Breast epithelium (tissue), 4 donors: Measurements from ENCODE around the gene PPP1R36. TPM values are rescaled to one million over a fixed set of nuclear protein-coding genes. Genes with fewer than 3 reads are reported as not detected.
"Not testable (repeated sequence)": the region's sequence is repeated elsewhere in the genome, so short reads cannot be mapped to it uniquely, and the experiment has no call there.

ENCODE experiments used
- DNase-seq, 2 donors: peaks; one replicate each; pipeline ENCODE4 v3.0.0-alpha.2; 2019; ENCODE audit warnings: low spot score in 2 of 2
- H3K27ac ChIP-seq, 2 donors: fragments of 200-600 bp; sonication (generic) in 1 of 2; one replicate each; pipeline ENCODE4 v1.5.1; 2016 to 2019; ENCODE audit warnings: mild to moderate bottlenecking in 1 of 2
- H3K27me3 ChIP-seq, 2 donors: fragments of 200-600 bp; sonication (generic) in 1 of 2; one replicate each; pipeline versions ENCODE4 v1.5.1 to v1.6.0; 2017 to 2019; ENCODE audit warnings: control low read depth in 1 of 2, mild to moderate bottlenecking in 1 of 2
- H3K36me3 ChIP-seq: fragments of 200-600 bp; one replicate; pipeline ENCODE4 v1.5.1; 2019
- H3K4me1 ChIP-seq, 2 donors: fragments of 200-600 bp; sonication (generic); one replicate each; pipeline ENCODE4 v1.5.1; 2016 to 2019; ENCODE audit warnings: control low read depth in 1 of 2
- H3K4me3 ChIP-seq, 3 donors: fragments of 200-600 bp; sonication (generic); 1 replicate in 2 of 3; 2 replicates in 1 of 3; pipeline ENCODE4 v1.5.1; 2016 to 2019; ENCODE audit warnings: mild to moderate bottlenecking in 3 of 3, moderate library complexity in 2 of 3
- H3K9me3 ChIP-seq, 2 donors: fragments of 200-600 bp; sonication (generic) in 1 of 2; one replicate each; pipeline ENCODE4 v1.5.1; 2016 to 2019; ENCODE audit warnings: control low read depth in 1 of 2
- CTCF ChIP-seq, 3 donors: fragments of 450-650 bp; IDR thresholded peaks; one replicate each; pipeline ENCODE4 v1.5.1; 2016 to 2017; ENCODE audit warnings: antibody characterized with exemption in 3 of 3, mild to moderate bottlenecking in 3 of 3, moderate library complexity in 3 of 3
- POLR2A ChIP-seq: fragments of 450-650 bp; IDR thresholded peaks from one replicate; pipeline ENCODE4 v1.6.1; 2016; ENCODE audit warnings: antibody characterized with exemption, mild to moderate bottlenecking, moderate library complexity
- POLR2AphosphoS5 ChIP-seq, 3 donors: sonication (generic); formaldehyde crosslinking; IDR thresholded peaks; one replicate each; pipeline ENCODE4 v1.6.1; 2017; ENCODE audit warnings: antibody characterized with exemption in 3 of 3
- intact Hi-C: fragments of 100-400 bp; cut with DNase I; formaldehyde crosslinking; loops from one replicate; pipeline ENCODE4 v1.15.1; 2023; ENCODE audit warnings: low total_unique reads
- total RNA-seq, 3 donors: library from RNA; depleted of rRNA; stranded (reverse); fragments of >200 nt; gene quantifications; one replicate each; pipeline ENCODE4 v1.1.0, GENCODE V29; 2016

Gene PPP1R36
- total RNA-seq, 3 donors from 2014 or later: 2.3 to 6.4 (median 3.4) TPM

GRCh38 chr14:64569138-64569631 is 19.4 kb downstream of the PPP1R36 start:
- Histone ChIP-seq H3K27ac (peak overlapping the region; percentile 16 to 74), H3K9me3 (no peaks in the 10 kb centered on the region), H3K4me1 (no peaks in the 10 kb centered on the region), H3K4me3 (no peak overlapping the region), H3K36me3 (no peaks in the 10 kb centered on the region), H3K27me3 (no peaks in the 10 kb centered on the region)
- intact Hi-C loops: no loop called here
- TF ChIP-seq POLR2A (no peak), POLR2AphosphoS5 (IDR thresholded peaks at IDR 0.05) (no peak), CTCF (IDR thresholded peaks at IDR 0.05) (no peak)
- DNase-seq: peak in 1 of 2 donors; percentile 66

GRCh38 chr14:64569646-64570045 is 19.9 kb downstream of the PPP1R36 start:
- H3K36me3 ChIP-seq, H3K9me3 ChIP-seq, H3K27me3 ChIP-seq, H3K4me3 ChIP-seq, H3K4me1 ChIP-seq, DNase-seq: not testable (repeated sequence)
- intact Hi-C loops: loop anchor here (10.0 kb wide), 1 partner anchor 1665 kb away; no protein-coding TSS in a partner anchor
- H3K27ac ChIP-seq: peak overlapping the region; percentile 74

GRCh38 chr14:64572386-64573104 is 22.8 kb downstream of the PPP1R36 start:
- H3K27me3 ChIP-seq: no peaks in the 10 kb centered on the region
- no peaks in the 10 kb centered on the region for H3K4me1 ChIP-seq
- no peak for DNase-seq
- intact Hi-C loops: loop anchor here (10.0 kb wide), 1 partner anchor 1662 kb away; no protein-coding TSS in a partner anchor
- H3K27ac ChIP-seq: peak overlapping the region in 1 of 2 donors; percentile 42
- H3K9me3 ChIP-seq: no peaks in the 10 kb centered on the region
- TF ChIP-seq CTCF (IDR thresholded peaks at IDR 0.05) (no peak), POLR2A (no peak), POLR2AphosphoS5 (IDR thresholded peaks at IDR 0.05) (no peak)
- H3K4me3 ChIP-seq: no peak overlapping the region
- H3K36me3 ChIP-seq: no peaks in the 10 kb centered on the region

- TF ChIP-seq POLR2A (no peak), CTCF (IDR thresholded peaks at IDR 0.05) (no peak), POLR2AphosphoS5 (IDR thresholded peaks at IDR 0.05) (no peak)
- Histone ChIP-seq H3K4me1 (no peaks in the 10 kb centered on the region), H3K4me3 (no peak overlapping the region), H3K9me3 (no peaks in the 10 kb centered on the region), H3K27me3 (no peaks in the 10 kb centered on the region), H3K36me3 (no peaks in the 10 kb centered on the region), H3K27ac (peak overlapping the region in 1 of 2 donors; percentile 42)
- intact Hi-C loops: loop anchor here (10.0 kb wide), 1 partner anchor 1662 kb away; no protein-coding TSS in a partner anchor
- DNase-seq: no peak
Measured at GRCh38 chr14:64573109-64573508, 23.3 kb downstream of the PPP1R36 start.

GRCh38 chr14:64574371-64575107 is 24.8 kb downstream of the PPP1R36 start:
- no peaks in the 10 kb centered on the region for H3K27me3 ChIP-seq
- no peaks in the 10 kb centered on the region for H3K4me1 ChIP-seq
- H3K4me3 ChIP-seq: no peak overlapping the region
- no peak for DNase-seq
- H3K9me3 ChIP-seq: no peaks in the 10 kb centered on the region
- H3K36me3 ChIP-seq: no peaks in the 10 kb centered on the region
- TF ChIP-seq POLR2A (no peak), POLR2AphosphoS5 (IDR thresholded peaks at IDR 0.05) (no peak), CTCF (IDR thresholded peaks at IDR 0.05) (no peak)
- H3K27ac ChIP-seq: no peak overlapping the region
- intact Hi-C loops: loop anchor here (10.0 kb wide), 1 partner anchor 1660 kb away; no protein-coding TSS in a partner anchor
